ENCODE measurements around the gene SHROOM3.

GRCh38 chr4:76536373-76536689, 101.3 kb downstream of the SHROOM3 start:
- TF ChIP-seq, protein P1, sequence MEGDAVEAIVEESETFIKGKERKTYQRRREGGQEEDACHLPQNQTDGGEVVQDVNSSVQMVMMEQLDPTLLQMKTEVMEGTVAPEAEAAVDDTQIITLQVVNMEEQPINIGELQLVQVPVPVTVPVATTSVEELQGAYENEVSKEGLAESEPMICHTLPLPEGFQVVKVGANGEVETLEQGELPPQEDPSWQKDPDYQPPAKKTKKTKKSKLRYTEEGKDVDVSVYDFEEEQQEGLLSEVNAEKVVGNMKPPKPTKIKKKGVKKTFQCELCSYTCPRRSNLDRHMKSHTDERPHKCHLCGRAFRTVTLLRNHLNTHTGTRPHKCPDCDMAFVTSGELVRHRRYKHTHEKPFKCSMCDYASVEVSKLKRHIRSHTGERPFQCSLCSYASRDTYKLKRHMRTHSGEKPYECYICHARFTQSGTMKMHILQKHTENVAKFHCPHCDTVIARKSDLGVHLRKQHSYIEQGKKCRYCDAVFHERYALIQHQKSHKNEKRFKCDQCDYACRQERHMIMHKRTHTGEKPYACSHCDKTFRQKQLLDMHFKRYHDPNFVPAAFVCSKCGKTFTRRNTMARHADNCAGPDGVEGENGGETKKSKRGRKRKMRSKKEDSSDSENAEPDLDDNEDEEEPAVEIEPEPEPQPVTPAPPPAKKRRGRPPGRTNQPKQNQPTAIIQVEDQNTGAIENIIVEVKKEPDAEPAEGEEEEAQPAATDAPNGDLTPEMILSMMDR (IDR thresholded peaks at IDR 0.05), result no peak
- no peak for TF ChIP-seq POLR2AphosphoS5 (IDR thresholded peaks at IDR 0.05)

Data from esophagus muscularis mucosa (tissue), 3 donors.